DMS114 treated with DMSO at 0.1 percent for 48 hours (cell line): ENCODE measurements around the gene SPAG16.
"Not testable (repeated sequence)": the region's sequence is repeated elsewhere in the genome, so short reads cannot be mapped to it uniquely, and the experiment has no call there.

Experiments
- DNase-seq: peaks from one replicate; lab custom pipeline; 2025; ENCODE audit not compliant: unreplicated experiment; lab: John Stamatoyannopoulos, UW

SPAG16 gene

GRCh38 chr2:213688825-213689224 is 404.6 kb downstream of the SPAG16 start:
- not testable (repeated sequence) for DNase-seq

GRCh38 chr2:213689585-213689984 is 405.3 kb downstream of the SPAG16 start:
- DNase-seq, result no peak

GRCh38 chr2:213691351-213691750 is 407.1 kb downstream of the SPAG16 start:
- DNase-seq, result no peak

- no peak for DNase-seq
These were observed 412.2 kb downstream of the SPAG16 start for GRCh38 chr2:213696442-213696841.

- not testable (repeated sequence) for DNase-seq
These were observed 417.1 kb downstream of the SPAG16 start for GRCh38 chr2:213701365-213701764.

- no peak for DNase-seq
These were observed 419.3 kb downstream of the SPAG16 start for GRCh38 chr2:213703406-213704098.

GRCh38 chr2:213710164-213710563 is 425.9 kb downstream of the SPAG16 start:
- no peak for DNase-seq

GRCh38 chr2:213718411-213718810 is 434.1 kb downstream of the SPAG16 start:
- DNase-seq, result not testable (repeated sequence)

- DNase-seq, result no peak
These were observed 438.3 kb downstream of the SPAG16 start for GRCh38 chr2:213722565-213722964.

- DNase-seq, result no peak
These were observed 438.8 kb downstream of the SPAG16 start for GRCh38 chr2:213723041-213723560.

- DNase-seq, result no peak
These were observed 439.4 kb downstream of the SPAG16 start for GRCh38 chr2:213723707-213724106.

- DNase-seq, result no peak
These were observed 441.8 kb downstream of the SPAG16 start for GRCh38 chr2:213726101-213726500.

- no peak for DNase-seq
These were observed 449.6 kb downstream of the SPAG16 start for GRCh38 chr2:213733893-213734292.

- no peak for DNase-seq
These were observed 456.2 kb downstream of the SPAG16 start for GRCh38 chr2:213740453-213740852.

GRCh38 chr2:213751446-213751845 is 467.2 kb downstream of the SPAG16 start:
- no peak for DNase-seq

- DNase-seq, result no peak
These were observed 468.3 kb downstream of the SPAG16 start for GRCh38 chr2:213752575-213752974.

GRCh38 chr2:213757525-213757924 is 473.3 kb downstream of the SPAG16 start:
- no peak for DNase-seq

GRCh38 chr2:213763354-213763753 is 479.1 kb downstream of the SPAG16 start:
- no peak for DNase-seq

GRCh38 chr2:213763963-213764362 is 479.7 kb downstream of the SPAG16 start:
- DNase-seq, result no peak

- no peak for DNase-seq
These were observed 480.6 kb downstream of the SPAG16 start for GRCh38 chr2:213764849-213765248.

- no peak for DNase-seq
These were observed 481.8 kb downstream of the SPAG16 start for GRCh38 chr2:213766062-213766461.

GRCh38 chr2:213766465-213766901 is 482.2 kb downstream of the SPAG16 start:
- DNase-seq, result no peak

GRCh38 chr2:213787869-213788268 is 503.6 kb downstream of the SPAG16 start:
- DNase-seq, result no peak
